ENCODE data around the gene JADE3.

The JADE3 gene

GRCh38 chrX:47047989-47048388 is 135.8 kb downstream of the JADE3 start:
- ATAC-seq = no peak
- Mint-ChIP-seq H3K4me1 (no peaks in the 10 kb centered on the region), H3K36me3 (peaks cover 34% of the 10 kb centered on the region), H3K9me3 (no peaks in the 10 kb centered on the region), H3K27me3 (no peaks in the 10 kb centered on the region), H3K4me3 (no peak overlapping the region), H3K27ac (no peak overlapping the region)

GRCh38 chrX:47059142-47059874 is 147.1 kb downstream of the JADE3 start:
- H3K36me3 Mint-ChIP-seq = peaks cover 36% of the 10 kb centered on the region
- no peaks in the 10 kb centered on the region for H3K4me1 Mint-ChIP-seq
- H3K9me3 Mint-ChIP-seq = no peaks in the 10 kb centered on the region
- H3K27me3 Mint-ChIP-seq = no peaks in the 10 kb centered on the region
- no peak overlapping the region for H3K27ac Mint-ChIP-seq
- ATAC-seq = no peak
- H3K4me3 Mint-ChIP-seq = no peak overlapping the region

GRCh38 chrX:47060708-47061107 is 148.5 kb downstream of the JADE3 start:
- Mint-ChIP-seq H3K4me1 (no peaks in the 10 kb centered on the region), H3K27me3 (no peaks in the 10 kb centered on the region), H3K9me3 (no peaks in the 10 kb centered on the region), H3K4me3 (no peak overlapping the region), H3K36me3 (peaks cover 36% of the 10 kb centered on the region), H3K27ac (no peak overlapping the region)
- no peak for ATAC-seq

GRCh38 chrX:47061238-47061919 is 149.2 kb downstream of the JADE3 start:
- Mint-ChIP-seq H3K36me3 (peaks cover 31% of the 10 kb centered on the region), H3K4me1 (no peaks in the 10 kb centered on the region), H3K27me3 (no peaks in the 10 kb centered on the region), H3K4me3 (no peak overlapping the region), H3K9me3 (no peaks in the 10 kb centered on the region), H3K27ac (no peak overlapping the region)
- ATAC-seq = no peak

- no peaks in the 10 kb centered on the region for H3K9me3 Mint-ChIP-seq
- ATAC-seq = no peak
- no peaks in the 10 kb centered on the region for H3K27me3 Mint-ChIP-seq
- H3K4me3 Mint-ChIP-seq = no peak overlapping the region
- no peak overlapping the region for H3K27ac Mint-ChIP-seq
- peaks cover 19% of the 10 kb centered on the region for H3K36me3 Mint-ChIP-seq
- H3K4me1 Mint-ChIP-seq = no peaks in the 10 kb centered on the region
Measured at GRCh38 chrX:47063179-47063578, 151.0 kb downstream of the JADE3 start.

DNA sequence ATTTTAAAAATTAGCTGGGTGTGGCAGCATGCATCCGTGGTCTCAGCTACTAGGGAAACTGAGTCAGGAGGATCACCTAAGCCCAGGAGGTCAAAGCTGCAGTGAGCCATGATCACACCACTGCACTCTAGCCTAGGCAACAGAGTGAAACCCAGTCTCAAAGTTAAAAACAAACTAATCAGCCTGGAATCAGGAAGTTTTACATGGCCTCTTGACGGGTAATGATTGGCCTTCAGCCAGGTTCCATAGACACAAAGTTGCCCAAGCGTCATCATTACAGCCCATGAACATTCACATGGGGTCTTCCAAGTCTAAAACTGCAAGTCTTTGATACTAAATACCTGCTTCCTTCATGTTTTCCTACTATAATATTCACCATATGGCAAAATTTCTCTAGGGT is 156.0 kb downstream of the JADE3 start:
- Mint-ChIP-seq H3K9me3 (no peaks in the 10 kb centered on the region), H3K36me3 (peaks cover 5% of the 10 kb centered on the region), H3K4me1 (no peaks in the 10 kb centered on the region), H3K4me3 (no peak overlapping the region), H3K27me3 (no peaks in the 10 kb centered on the region), H3K27ac (no peak overlapping the region)
- ATAC-seq = no peak

DNA sequence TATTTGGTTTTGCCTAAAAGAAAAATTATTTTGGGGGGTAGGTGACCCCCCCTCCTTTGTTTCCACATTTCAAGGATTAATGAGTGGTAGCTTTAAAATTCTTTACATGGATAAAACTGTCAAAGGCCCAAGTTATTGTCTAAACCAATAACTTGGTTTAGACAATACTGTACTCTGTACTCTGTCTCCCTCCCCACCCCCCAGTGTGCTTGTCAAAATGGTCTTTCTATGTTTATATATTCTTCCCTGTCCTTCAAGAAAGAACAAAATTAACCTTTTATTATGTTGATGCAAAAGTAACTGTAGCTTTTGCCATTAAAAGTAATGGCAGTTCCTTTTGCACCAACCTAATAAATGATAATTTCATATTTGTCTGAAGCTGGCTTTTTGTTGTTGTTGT is 156.5 kb downstream of the JADE3 start:
- no peak for ATAC-seq
- H3K4me3 Mint-ChIP-seq = no peak overlapping the region
- H3K9me3 Mint-ChIP-seq = no peaks in the 10 kb centered on the region
- H3K36me3 Mint-ChIP-seq = peaks cover 5% of the 10 kb centered on the region
- H3K27ac Mint-ChIP-seq = no peak overlapping the region
- H3K4me1 Mint-ChIP-seq = no peaks in the 10 kb centered on the region
- H3K27me3 Mint-ChIP-seq = no peaks in the 10 kb centered on the region

- no peak for ATAC-seq
- Mint-ChIP-seq H3K4me3 (no peak within 1 kb of the TSS), H3K27me3 (no peaks in the 10 kb centered on the region), H3K4me1 (no peaks in the 10 kb centered on the region), H3K36me3 (no peaks in the 10 kb centered on the region), H3K27ac (no peak within 1 kb of the TSS), H3K9me3 (no peaks in the 10 kb centered on the region)
Measured at GRCh38 chrX:47078129-47079043, 166.2 kb downstream of the JADE3 start, which contains the start of gene RGN. Gene RGN (plus strand): TSS chrX:47078443. CDS start chrX:47081145, 2,702 bp downstream.

DNA sequence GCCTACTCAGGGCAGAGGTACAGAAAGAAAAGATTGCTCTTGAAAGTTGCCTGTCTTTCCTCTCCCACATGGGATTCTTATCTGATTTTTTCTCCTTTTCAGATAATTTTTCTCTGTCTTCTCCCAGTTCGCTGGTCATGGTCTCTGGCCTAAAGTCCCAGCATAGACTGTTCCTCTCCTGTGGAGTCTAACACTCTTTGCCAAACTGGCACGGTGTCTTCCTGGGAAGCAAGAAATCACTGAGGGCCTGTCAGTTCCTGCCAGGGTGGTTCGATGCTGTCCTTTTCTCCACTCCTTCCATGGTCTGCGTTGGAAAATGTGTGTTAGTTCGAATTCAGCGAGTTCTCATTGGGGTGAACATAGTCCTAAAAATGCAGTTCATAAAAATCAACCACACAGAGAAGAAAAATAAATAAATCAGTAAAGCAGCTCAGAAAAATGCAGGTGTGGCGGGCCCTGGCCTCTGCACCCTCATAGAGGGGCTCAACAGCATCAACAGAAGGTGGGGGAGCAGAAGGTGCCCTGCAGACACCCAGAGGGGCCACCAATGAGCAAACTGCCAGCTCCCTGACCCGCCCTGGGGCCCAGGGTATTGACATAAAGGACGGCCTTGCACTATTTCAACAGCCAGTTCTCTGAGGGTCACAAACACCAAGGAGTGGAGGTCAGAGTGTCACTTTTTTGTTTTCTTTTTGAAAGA is 168.1 kb downstream of the JADE3 start:
- Mint-ChIP-seq H3K36me3 (no peaks in the 10 kb centered on the region), H3K9me3 (no peaks in the 10 kb centered on the region), H3K4me1 (no peaks in the 10 kb centered on the region), H3K27me3 (no peaks in the 10 kb centered on the region), H3K4me3 (no peak overlapping the region), H3K27ac (no peak overlapping the region)
- no peak for ATAC-seq

- H3K36me3 Mint-ChIP-seq = no peaks in the 10 kb centered on the region
- H3K27ac Mint-ChIP-seq = no peak overlapping the region
- H3K4me1 Mint-ChIP-seq = no peaks in the 10 kb centered on the region
Measured at GRCh38 chrX:47080915-47081236, 168.7 kb downstream of the JADE3 start.

DNA sequence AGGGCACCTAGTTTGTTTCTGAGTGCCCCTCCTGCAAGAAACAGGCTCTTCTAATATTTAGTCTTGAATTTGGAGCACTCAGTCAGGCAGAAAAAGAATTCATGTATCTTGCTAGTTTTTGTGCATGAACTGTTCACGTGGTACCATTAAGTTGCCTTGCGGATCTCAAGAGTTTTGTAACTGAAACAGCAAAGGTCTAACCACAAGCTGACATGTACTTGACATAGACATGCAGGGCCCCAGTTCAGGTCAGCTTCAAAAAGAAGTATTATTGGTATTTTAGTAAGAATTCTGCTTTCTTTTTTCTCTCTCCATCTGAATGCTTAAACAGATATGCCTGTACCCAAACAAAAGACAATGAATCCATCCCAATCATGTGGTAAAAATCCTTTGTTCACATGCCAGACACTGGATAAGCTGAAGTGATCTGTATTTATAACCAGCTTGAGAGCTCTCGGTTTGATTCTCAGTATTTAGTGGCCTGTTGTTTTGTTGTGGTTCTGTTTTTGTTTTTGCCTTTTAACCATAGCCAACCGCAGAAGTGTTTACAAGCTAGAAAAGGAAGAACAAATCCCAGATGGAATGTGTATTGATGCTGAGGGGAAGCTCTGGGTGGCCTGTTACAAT is 179.0 kb downstream of the JADE3 start:
- Mint-ChIP-seq H3K4me3 (no peak overlapping the region), H3K4me1 (no peaks in the 10 kb centered on the region), H3K27me3 (no peaks in the 10 kb centered on the region), H3K9me3 (no peaks in the 10 kb centered on the region), H3K27ac (peak overlapping the region; percentile 54), H3K36me3 (no peaks in the 10 kb centered on the region)
- no peak for ATAC-seq

More at GRCh38 chrX:47080915-47081236, 168.7 kb downstream of the JADE3 start:
- ATAC-seq = no peak
- no peaks in the 10 kb centered on the region for H3K9me3 Mint-ChIP-seq
- no peak overlapping the region for H3K4me3 Mint-ChIP-seq
- no peaks in the 10 kb centered on the region for H3K27me3 Mint-ChIP-seq

- Mint-ChIP-seq H3K9me3 (no peaks in the 10 kb centered on the region), H3K27ac (no peak overlapping the region), H3K4me1 (no peaks in the 10 kb centered on the region), H3K36me3 (no peaks in the 10 kb centered on the region), H3K4me3 (no peak overlapping the region), H3K27me3 (no peaks in the 10 kb centered on the region)
- ATAC-seq = no peak
Measured at GRCh38 chrX:47093248-47093647, 181.0 kb downstream of the JADE3 start.

- Mint-ChIP-seq H3K27me3 (no peaks in the 10 kb centered on the region), H3K4me1 (no peaks in the 10 kb centered on the region), H3K36me3 (no peaks in the 10 kb centered on the region), H3K27ac (no peak overlapping the region), H3K4me3 (no peak overlapping the region), H3K9me3 (no peaks in the 10 kb centered on the region)
- ATAC-seq = no peak
Measured at GRCh38 chrX:47093860-47094259, 181.6 kb downstream of the JADE3 start.

- Mint-ChIP-seq H3K36me3 (peaks cover 8% of the 10 kb centered on the region), H3K27me3 (no peaks in the 10 kb centered on the region), H3K4me3 (no peak overlapping the region), H3K9me3 (no peaks in the 10 kb centered on the region), H3K27ac (no peak overlapping the region), H3K4me1 (no peaks in the 10 kb centered on the region)
- ATAC-seq = no peak
Measured at GRCh38 chrX:47097018-47097417, 184.8 kb downstream of the JADE3 start.

Measured in stimulated activated memory B cell treated with anti-CD40 and anti-IgM and Interleukin-4, amounts not matched to agents 10 μg/mL and 1 μg/mL and 100 μg/mL, for 72 hours (primary cell).